Heart left ventricle (tissue), 13 donors: ENCODE results near the gene TRPT1.

ENCODE experiments used
- POLR2A ChIP-seq, 2 donors: fragments of 450-650 bp; IDR thresholded peaks; one replicate each; pipeline ENCODE4 v1.6.1; 2017; ENCODE audit warnings: antibody characterized with exemption in 2 of 2, mild to moderate bottlenecking in 2 of 2, moderate library complexity in 2 of 2
- TF ChIP-seq, protein P1 (sequence below), 12 donors: fragments of 200-600 bp; sonication (generic) in 4 of 12; IDR thresholded peaks; one replicate each; pipeline versions ENCODE4 v1.5.0 to v1.8.0; 2018 to 2022; ENCODE audit warnings: antibody characterized with exemption in 12 of 12, mild to moderate bottlenecking in 5 of 12
- donor health status: ischemic (EF 13 %, LVEDD 7.1; RV severe dilation, severe dysfunction).
- donor health status: DM: no; HTN: yes; CAD: no.
- donor health status: DM: no; HTN: no; CAD: no.
- donor health status: ischemic (EF 25% LVEDD 6.9; RV normal size, moderate dysfunction).
- donor health status: ischemic (EF 25% LVEDD 5.7; RV mildly dilated, moderate dysfunction).
- donor health status: ischemic (EF 35%, LVEDD 5.7; RV mildly dilated, moderate dysfunction).
- donor health status: nonischemic (EF 11% LVEDD 7.7; RV severe dilation, severe dysfunction).
- donor health status: DM: yes; HTN: yes; CAD: no.
- donor health status: PGD.
- donor health status: ischemic (EF 29% LVEDD 5.4; RV normal size, mild dysfunction).
- donor health status: nonischemic (EF 23%, LVEDD 6.1; RV moderate dilation, normal function).

DNA sequence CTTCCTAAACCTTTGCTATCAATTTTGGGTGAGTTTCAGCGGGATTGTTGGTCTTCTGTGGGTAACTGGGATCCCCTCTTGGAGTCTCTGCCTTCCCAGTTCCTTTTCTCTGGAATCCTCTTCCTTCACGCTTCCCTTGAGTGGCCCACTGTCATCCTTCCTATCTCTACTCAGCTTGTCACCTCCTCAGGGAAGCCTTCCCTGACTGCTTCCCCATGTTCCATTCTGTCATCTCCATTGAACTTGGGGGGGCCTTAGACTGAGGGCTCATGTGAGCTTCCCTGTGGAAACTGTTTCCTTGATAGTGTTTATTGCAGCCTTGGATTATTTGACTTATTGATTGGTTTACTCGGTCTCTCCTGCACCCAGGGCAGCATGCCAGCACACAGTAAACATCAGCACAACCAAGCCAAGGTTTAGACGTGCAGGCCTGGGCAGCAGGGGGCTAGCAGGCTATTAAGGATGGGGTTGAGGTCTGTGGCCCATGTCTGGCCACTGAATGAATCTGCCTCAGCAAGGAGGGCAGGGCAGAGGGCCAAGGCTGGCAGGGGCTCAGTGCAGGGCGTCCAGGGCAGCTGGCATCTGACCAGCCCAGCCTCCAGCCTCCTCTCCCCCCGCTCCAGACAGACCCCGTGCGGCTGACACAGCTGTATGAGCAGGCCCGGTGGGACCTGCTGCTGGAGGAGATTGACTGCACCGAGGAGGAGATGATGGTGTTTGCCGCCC lies 7.2 kb downstream of the TRPT1 start:
- no peak for TF ChIP-seq POLR2A (IDR thresholded peaks at IDR 0.05)
- TF ChIP-seq, protein P1, sequence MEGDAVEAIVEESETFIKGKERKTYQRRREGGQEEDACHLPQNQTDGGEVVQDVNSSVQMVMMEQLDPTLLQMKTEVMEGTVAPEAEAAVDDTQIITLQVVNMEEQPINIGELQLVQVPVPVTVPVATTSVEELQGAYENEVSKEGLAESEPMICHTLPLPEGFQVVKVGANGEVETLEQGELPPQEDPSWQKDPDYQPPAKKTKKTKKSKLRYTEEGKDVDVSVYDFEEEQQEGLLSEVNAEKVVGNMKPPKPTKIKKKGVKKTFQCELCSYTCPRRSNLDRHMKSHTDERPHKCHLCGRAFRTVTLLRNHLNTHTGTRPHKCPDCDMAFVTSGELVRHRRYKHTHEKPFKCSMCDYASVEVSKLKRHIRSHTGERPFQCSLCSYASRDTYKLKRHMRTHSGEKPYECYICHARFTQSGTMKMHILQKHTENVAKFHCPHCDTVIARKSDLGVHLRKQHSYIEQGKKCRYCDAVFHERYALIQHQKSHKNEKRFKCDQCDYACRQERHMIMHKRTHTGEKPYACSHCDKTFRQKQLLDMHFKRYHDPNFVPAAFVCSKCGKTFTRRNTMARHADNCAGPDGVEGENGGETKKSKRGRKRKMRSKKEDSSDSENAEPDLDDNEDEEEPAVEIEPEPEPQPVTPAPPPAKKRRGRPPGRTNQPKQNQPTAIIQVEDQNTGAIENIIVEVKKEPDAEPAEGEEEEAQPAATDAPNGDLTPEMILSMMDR (IDR thresholded peaks at IDR 0.05) = no peak
